NCI-H2227 (cell line): ENCODE data around the gene HMBS.
"Not testable (repeated sequence)": the region's sequence is repeated elsewhere in the genome, so short reads cannot be mapped to it uniquely, and the experiment has no call there.

Experiments
- DNase-seq: peaks from one replicate; lab custom pipeline; 2025; ENCODE audit not compliant: unreplicated experiment; lab: John Stamatoyannopoulos, UW

HMBS gene

GRCh38 chr11:119100994-119101758 is 16.5 kb downstream of the HMBS start:
- DNase-seq: peak; percentile 35

- DNase-seq: peak; percentile 94
These were observed 17.2 kb downstream of the HMBS start, which contains the start of gene DPAGT1 for GRCh38 chr11:119101759-119102423. Gene DPAGT1, minus strand, starts transcription at chr11:119101853. Its CDS starts 198 bp downstream, at chr11:119101655.

GRCh38 chr11:119103161-119103664 is 18.5 kb downstream of the HMBS start:
- DNase-seq: not testable (repeated sequence)

GRCh38 chr11:119103793-119104192 is 19.1 kb downstream of the HMBS start:
- DNase-seq: peak; percentile 89

- DNase-seq: peak; percentile 88
These were observed 22.2 kb downstream of the HMBS start, which contains the start of gene C2CD2L for GRCh38 chr11:119106564-119107537. Gene C2CD2L, plus strand, starts transcription at chr11:119107344. Its CDS starts 398 bp downstream, at chr11:119107742.

- DNase-seq: no peak
These were observed 23.0 kb downstream of the HMBS start for GRCh38 chr11:119107538-119108145.

- DNase-seq: no peak
These were observed 23.6 kb downstream of the HMBS start for GRCh38 chr11:119108146-119108856.

GRCh38 chr11:119108857-119109221 is 24.2 kb downstream of the HMBS start:
- no peak for DNase-seq

- no peak for DNase-seq
These were observed 25.2 kb downstream of the HMBS start for GRCh38 chr11:119109843-119110242.

- no peak for DNase-seq
These were observed 25.8 kb downstream of the HMBS start for GRCh38 chr11:119110439-119110838.

- DNase-seq: no peak
These were observed 26.8 kb downstream of the HMBS start for GRCh38 chr11:119111361-119111925.

GRCh38 chr11:119112314-119113020 is 27.8 kb downstream of the HMBS start:
- DNase-seq: no peak

GRCh38 chr11:119113716-119114115 is 29.0 kb downstream of the HMBS start:
- DNase-seq: no peak

GRCh38 chr11:119114351-119114750 is 29.7 kb downstream of the HMBS start:
- no peak for DNase-seq

- no peak for DNase-seq
These were observed 31.0 kb downstream of the HMBS start for GRCh38 chr11:119115484-119116234.

- DNase-seq: no peak
These were observed 31.5 kb downstream of the HMBS start for GRCh38 chr11:119116235-119116594.

GRCh38 chr11:119116601-119117000 is 31.9 kb downstream of the HMBS start:
- DNase-seq: no peak

- no peak for DNase-seq
These were observed 32.5 kb downstream of the HMBS start for GRCh38 chr11:119117004-119117706.
